ENCODE results near the gene SLC14A1.
A peak's percentile ranks its signal among the peaks of the same experiment; 100 is the strongest.

The SLC14A1 gene

DNA sequence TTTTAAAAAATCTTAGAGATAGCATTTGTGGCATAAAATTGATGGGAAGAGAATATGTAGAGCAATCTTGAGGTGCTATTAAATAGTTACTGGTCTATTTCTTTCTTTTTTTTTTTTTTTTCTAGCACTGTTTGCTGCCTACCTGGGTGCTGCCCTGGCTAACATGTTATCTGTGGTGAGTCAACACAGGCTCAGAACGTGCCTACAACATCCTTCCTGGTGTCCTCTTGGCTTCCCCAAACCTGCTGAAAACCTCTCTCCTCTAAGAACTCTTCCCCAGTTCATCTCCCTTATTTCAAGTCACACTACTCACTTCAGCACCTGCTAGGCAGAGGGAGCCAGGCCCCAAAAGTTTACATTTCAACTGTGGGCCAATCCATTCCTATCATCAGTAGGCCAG, 45.1 kb upstream of the SLC14A1 start:
- no peak for TF ChIP-seq EZH2phosphoT487 (IDR thresholded peaks at IDR 0.05; ENCODE audit: borderline replicate concordance)
- TF ChIP-seq, protein P1, sequence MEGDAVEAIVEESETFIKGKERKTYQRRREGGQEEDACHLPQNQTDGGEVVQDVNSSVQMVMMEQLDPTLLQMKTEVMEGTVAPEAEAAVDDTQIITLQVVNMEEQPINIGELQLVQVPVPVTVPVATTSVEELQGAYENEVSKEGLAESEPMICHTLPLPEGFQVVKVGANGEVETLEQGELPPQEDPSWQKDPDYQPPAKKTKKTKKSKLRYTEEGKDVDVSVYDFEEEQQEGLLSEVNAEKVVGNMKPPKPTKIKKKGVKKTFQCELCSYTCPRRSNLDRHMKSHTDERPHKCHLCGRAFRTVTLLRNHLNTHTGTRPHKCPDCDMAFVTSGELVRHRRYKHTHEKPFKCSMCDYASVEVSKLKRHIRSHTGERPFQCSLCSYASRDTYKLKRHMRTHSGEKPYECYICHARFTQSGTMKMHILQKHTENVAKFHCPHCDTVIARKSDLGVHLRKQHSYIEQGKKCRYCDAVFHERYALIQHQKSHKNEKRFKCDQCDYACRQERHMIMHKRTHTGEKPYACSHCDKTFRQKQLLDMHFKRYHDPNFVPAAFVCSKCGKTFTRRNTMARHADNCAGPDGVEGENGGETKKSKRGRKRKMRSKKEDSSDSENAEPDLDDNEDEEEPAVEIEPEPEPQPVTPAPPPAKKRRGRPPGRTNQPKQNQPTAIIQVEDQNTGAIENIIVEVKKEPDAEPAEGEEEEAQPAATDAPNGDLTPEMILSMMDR (conservative IDR thresholded peaks at IDR 0.05; ENCODE audit: low read length), result no peak
- peaks cover 51% of the 10 kb centered on the region for H3K4me1 ChIP-seq (ENCODE audit: insufficient read depth, low read length, poor library complexity, severe bottlenecking)

DNA sequence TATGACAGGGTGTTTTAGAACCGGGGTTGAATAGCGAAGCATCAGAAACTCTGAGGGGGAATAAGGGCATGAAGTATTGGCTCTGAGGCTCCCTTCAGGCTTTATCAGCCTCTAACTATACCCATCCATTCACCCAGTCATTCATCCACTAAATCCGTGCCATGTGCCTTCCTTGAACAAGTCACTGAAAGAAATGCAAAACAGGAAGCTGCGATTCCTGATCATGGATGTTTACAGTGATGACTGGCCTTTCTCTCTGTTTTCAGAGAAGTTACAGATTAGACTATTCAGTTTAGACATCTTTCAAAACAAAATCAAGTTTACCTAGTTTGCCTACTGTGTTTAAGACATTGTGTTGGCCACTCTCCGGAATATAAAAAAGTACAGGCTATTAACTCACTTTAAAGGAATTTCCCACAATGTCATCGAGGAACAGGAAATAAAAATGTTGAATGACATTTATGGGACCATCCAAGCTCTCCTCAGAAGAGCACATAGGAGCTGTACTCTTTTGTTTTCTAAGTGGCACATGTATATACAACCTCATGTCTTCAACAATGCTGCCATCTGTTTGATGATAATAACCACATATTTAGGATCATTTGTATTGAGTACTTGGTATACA, 43.8 kb upstream of the SLC14A1 start:
- Histone ChIP-seq H3K9me2 (replicated peaks; ENCODE audit: low read depth, low read length) (no peaks in the 10 kb centered on the region), H3K27me3 (ENCODE audit: insufficient read depth, low read length, poor library complexity, severe bottlenecking) (no peaks in the 10 kb centered on the region), H3K36me3 (ENCODE audit: insufficient read depth, low read length) (no peaks in the 10 kb centered on the region), H4K20me1 (ENCODE audit: insufficient read depth, low read length, poor library complexity, severe bottlenecking) (no peaks in the 10 kb centered on the region), H3K4me1 (ENCODE audit: insufficient read depth, low read length, poor library complexity, severe bottlenecking) (peaks cover 63% of the 10 kb centered on the region), H3K4me3 (ENCODE audit: low read length, poor library complexity, severe bottlenecking) (no peak overlapping the region), H3K79me2 (ENCODE audit: insufficient read depth, low read length) (no peaks in the 10 kb centered on the region), H3K9me3 (ENCODE audit: insufficient read depth, low read depth, low read length) (no peaks in the 10 kb centered on the region), H3K9ac (ENCODE audit: low read depth, low read length, poor library complexity, severe bottlenecking) (no peak overlapping the region), H2AFZ (ENCODE audit: low read length) (no peak overlapping the region), H3K4me2 (ENCODE audit: low read depth, low read length, poor library complexity, severe bottlenecking) (no peak overlapping the region), H3F3A (ENCODE audit: low read depth) (no peaks in the 10 kb centered on the region)
- TF ChIP-seq, protein P1 (conservative IDR thresholded peaks at IDR 0.05; ENCODE audit: low read length), result no peak
- TF ChIP-seq EZH2phosphoT487 (IDR thresholded peaks at IDR 0.05; ENCODE audit: borderline replicate concordance), result no peak

More for the DNA sequence above, 45.1 kb upstream of the SLC14A1 start:
- Histone ChIP-seq H3K79me2 (ENCODE audit: insufficient read depth, low read length) (no peaks in the 10 kb centered on the region), H2AFZ (ENCODE audit: low read length) (peak overlapping the region; percentile 37; the same call in 1 of the 2 replicates), H3K9me2 (replicated peaks; ENCODE audit: low read depth, low read length) (no peaks in the 10 kb centered on the region), H3K4me2 (ENCODE audit: low read depth, low read length, poor library complexity, severe bottlenecking) (no peak overlapping the region), H3K27me3 (ENCODE audit: insufficient read depth, low read length, poor library complexity, severe bottlenecking) (no peaks in the 10 kb centered on the region), H3K9ac (ENCODE audit: low read depth, low read length, poor library complexity, severe bottlenecking) (peak overlapping the region; percentile 29), H3K9me3 (ENCODE audit: insufficient read depth, low read depth, low read length) (no peaks in the 10 kb centered on the region), H4K20me1 (ENCODE audit: insufficient read depth, low read length, poor library complexity, severe bottlenecking) (no peaks in the 10 kb centered on the region), H3K36me3 (ENCODE audit: insufficient read depth, low read length) (no peaks in the 10 kb centered on the region), H3K4me3 (ENCODE audit: low read length, poor library complexity, severe bottlenecking) (no peak overlapping the region), H3F3A (ENCODE audit: low read depth) (no peaks in the 10 kb centered on the region)

DNA sequence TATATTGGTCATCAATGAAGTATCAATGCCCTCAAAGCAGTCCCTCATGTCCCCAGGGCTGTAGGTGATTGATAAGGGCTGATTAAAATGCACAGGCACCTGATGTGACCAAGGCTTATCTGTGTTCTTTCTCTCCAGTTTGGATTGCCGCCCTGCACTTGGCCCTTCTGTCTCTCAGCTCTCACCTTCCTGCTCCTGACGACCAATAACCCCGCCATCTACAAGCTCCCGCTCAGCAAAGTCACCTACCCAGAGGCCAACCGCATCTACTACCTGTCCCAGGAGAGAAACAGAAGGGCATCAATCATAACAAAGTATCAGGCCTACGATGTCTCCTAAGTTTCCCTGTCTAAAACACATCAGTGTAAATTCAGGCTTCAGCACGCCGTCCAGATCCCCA, 41.8 kb upstream of the SLC14A1 start:
- no peak overlapping the region for H3K9ac ChIP-seq (ENCODE audit: low read depth, low read length, poor library complexity, severe bottlenecking)
- H3K4me3 ChIP-seq (ENCODE audit: low read length, poor library complexity, severe bottlenecking), result no peak overlapping the region
- H3K9me2 ChIP-seq (replicated peaks; ENCODE audit: low read depth, low read length), result no peaks in the 10 kb centered on the region
- TF ChIP-seq, protein P1 (conservative IDR thresholded peaks at IDR 0.05; ENCODE audit: low read length), result no peak
- peaks cover 73% of the 10 kb centered on the region for H3K4me1 ChIP-seq (ENCODE audit: insufficient read depth, low read length, poor library complexity, severe bottlenecking)
- H3K27me3 ChIP-seq (ENCODE audit: insufficient read depth, low read length, poor library complexity, severe bottlenecking), result no peaks in the 10 kb centered on the region
- H2AFZ ChIP-seq (ENCODE audit: low read length), result no peak overlapping the region
- no peaks in the 10 kb centered on the region for H4K20me1 ChIP-seq (ENCODE audit: insufficient read depth, low read length, poor library complexity, severe bottlenecking)
- H3K9me3 ChIP-seq (ENCODE audit: insufficient read depth, low read depth, low read length), result no peaks in the 10 kb centered on the region
- H3K79me2 ChIP-seq (ENCODE audit: insufficient read depth, low read length), result no peaks in the 10 kb centered on the region
- no peaks in the 10 kb centered on the region for H3K36me3 ChIP-seq (ENCODE audit: insufficient read depth, low read length)
- no peak overlapping the region for H3K4me2 ChIP-seq (ENCODE audit: low read depth, low read length, poor library complexity, severe bottlenecking)
- H3F3A ChIP-seq (ENCODE audit: low read depth), result no peaks in the 10 kb centered on the region

All from Loucy (cell line).